T-helper 9 cell (primary cell): ENCODE measurements around the gene SERPINB1.
"Not testable (repeated sequence)": the region's sequence is repeated elsewhere in the genome, so short reads cannot be mapped to it uniquely, and the experiment has no call there.

Source experiments
- DNase-seq: peaks from one replicate; pipeline ENCODE4 v3.0.0-alpha.2; 2020

The SERPINB1 gene

DNA sequence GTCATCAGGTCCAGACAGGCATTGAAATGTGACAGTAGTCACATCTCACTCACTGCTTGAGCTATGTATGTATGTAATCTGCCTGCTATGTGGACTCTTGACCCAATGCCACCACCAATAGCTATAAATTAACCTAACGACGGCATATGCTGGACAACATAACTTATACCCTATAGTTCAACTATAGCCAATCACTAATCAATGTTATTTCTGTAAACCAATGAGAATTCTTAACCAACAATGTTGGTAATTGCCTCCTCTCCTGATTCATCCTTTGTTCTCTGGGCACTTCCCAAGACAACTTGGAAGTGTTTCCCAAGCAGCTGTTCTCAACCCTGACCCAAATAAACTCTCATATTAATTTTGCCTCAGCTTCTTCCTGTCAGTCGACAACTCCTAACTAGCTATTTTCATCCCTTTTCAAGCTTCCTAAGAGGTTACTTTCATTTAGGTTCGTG is 24.1 kb upstream of the SERPINB1 start:
- DNase-seq = no peak

GRCh38 chr6:2865270-2865669 is 23.6 kb upstream of the SERPINB1 start:
- DNase-seq = no peak

DNA sequence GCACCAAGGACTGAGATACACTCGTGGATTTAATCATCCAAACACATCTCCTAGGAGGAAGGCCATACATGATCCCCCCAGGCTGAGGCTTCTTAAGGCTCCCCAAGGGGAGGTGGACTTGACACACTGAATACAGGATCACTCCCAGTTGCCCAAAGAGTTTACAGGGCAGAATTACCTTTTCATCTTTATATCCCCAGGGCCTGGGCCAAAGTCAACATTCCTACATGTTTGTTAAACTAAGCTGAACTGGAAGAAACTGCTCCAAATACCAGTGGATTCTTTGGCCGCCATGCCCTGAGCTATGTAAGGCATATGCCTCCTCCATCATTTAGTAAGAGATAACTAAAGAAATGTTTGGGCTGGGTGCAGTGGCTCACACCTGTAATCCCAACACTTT is 22.2 kb upstream of the SERPINB1 start:
- DNase-seq = no peak

DNA sequence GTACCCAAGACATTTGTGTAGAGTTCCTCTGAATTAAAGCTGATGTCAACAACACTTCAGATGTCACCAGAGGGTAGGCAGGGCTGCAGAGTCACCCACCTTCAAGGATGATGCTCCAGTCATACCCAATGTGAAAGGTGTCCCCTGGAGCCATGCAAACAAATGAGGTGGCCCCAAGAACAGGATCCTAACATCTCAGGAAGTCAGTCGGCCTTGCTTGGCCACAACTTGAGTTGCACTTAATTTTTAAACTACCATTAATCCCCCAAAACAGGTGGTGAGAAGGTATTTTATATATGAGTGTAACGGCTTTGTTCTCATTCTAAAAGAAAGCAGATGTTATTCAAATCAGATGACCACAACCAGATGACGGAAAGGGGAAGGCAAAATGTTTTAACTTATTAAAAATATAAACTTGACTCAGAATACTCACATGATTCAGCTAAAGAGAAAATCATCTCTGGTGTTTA is 21.1 kb upstream of the SERPINB1 start:
- no peak for DNase-seq

DNA sequence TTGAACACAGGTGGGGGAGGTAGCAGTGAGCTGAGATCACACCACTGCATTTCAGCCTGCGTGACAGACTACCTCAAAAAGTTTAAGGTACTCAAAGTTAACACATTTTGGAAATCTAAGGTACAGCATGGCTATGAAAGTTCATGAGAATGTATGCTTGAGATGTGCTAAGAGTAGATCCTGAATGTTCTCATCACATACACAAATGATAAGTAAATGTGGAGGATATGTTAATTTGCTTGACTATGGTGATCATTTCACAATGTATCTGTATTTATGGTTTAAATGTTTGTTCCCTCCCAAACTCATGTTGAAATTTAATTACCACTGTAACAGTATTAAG is 20.1 kb upstream of the SERPINB1 start:
- no peak for DNase-seq

DNA sequence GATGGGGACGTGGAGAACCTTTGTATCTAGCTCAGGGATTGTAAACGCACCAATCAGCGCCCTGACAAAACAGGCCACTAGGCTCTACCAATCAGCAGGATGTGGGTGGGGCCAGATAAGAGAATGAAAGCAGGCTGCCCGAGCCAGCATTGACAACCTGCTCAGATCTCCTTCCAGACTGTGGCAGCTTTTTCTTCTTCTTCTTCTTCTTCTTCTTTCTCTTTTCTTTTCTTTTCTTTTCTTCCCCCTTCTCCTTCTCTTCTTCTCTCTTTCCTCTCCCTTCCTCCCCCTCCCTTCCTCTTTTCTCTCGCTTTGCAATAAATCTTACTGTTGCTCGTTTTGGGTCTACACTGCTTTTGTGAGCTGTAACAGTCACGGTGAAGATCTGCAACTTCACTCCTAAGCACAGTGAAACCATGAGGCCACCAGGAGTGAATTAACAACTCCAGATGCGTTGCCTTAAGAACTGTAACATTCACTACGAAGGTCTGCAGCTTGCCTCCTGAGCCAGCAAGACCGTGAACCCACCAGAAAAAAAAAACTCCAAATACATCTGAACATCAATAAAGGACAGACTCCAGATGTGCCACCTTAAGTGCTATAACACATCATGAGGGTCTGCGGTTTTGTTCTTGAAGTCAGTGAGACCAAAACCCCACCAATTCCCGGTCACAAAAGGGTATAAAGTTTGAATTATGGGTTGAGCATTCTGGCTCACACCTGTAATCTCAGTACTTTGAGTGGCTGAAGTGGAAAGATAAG is 19.6 kb upstream of the SERPINB1 start:
- DNase-seq = no peak

- not testable (repeated sequence) for DNase-seq
Observed at GRCh38 chr6:2860706-2861059, 19.0 kb upstream of the SERPINB1 start.

DNA sequence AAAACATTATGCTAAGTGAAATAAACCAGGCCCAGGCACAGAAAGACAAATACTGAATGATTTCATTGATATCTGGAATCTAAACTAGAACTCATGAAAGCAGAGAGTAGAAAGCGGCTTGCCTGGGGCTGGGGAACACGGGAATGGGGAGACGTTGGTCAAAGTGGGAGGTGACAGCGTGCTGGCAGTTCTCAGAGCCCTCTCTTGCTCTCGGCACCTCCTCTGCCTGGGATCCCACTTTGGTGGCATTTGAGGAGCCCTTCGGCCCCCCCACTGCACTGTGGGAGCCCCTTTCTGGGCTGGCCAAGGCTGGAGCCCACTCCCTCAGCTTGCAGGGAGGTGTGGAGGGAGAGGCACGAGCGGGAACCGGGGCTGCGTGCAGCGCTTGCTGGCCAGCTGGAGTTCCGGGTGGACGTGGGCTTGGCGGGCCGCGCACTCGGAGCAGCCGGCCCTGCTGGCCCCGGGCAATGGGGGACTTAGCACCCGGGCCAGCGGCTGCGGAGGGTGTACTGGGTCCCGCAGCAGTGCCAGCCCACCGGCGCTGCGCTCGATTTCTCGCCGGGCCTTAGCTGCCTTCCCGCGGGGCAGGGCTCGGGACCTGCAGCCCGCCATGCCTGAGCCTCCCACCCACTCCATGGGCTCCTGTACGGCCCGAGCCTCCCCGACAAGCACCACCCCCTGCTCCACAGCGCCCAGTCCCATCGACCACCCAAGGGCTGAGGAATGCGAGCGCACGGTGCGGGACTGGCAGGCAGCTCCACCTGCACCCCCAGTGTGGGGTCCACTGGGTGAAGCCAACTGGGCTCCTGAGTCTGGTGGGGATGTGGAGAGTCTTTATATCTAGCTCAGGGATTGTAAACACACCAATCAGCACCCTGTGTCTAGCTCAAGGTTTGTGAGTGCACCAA is 18.4 kb upstream of the SERPINB1 start:
- not testable (repeated sequence) for DNase-seq

DNA sequence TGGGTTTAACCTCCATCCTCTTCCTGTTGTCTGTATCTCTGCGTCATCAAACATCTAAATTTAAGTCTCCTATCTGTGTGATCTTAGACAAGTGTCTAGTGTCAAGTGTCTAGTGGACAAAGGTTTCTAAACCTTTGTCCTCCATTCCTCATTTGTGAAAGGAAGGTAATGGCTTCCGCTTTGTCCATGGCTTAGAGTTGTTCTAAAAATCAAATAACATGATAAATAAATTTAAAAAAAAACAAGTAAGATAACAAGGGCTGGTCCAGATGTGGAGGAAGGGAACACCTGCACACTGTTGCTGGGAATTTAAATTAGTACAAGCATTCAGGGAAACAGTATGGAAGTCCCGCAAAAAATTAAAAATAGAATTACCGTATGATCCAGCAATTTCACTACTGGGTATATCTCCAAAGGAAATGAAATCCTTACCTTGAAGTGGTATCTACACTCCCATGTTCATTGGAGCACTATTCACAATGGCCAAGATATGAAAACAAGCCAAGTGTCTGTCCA is 17.6 kb upstream of the SERPINB1 start:
- DNase-seq = no peak

DNA sequence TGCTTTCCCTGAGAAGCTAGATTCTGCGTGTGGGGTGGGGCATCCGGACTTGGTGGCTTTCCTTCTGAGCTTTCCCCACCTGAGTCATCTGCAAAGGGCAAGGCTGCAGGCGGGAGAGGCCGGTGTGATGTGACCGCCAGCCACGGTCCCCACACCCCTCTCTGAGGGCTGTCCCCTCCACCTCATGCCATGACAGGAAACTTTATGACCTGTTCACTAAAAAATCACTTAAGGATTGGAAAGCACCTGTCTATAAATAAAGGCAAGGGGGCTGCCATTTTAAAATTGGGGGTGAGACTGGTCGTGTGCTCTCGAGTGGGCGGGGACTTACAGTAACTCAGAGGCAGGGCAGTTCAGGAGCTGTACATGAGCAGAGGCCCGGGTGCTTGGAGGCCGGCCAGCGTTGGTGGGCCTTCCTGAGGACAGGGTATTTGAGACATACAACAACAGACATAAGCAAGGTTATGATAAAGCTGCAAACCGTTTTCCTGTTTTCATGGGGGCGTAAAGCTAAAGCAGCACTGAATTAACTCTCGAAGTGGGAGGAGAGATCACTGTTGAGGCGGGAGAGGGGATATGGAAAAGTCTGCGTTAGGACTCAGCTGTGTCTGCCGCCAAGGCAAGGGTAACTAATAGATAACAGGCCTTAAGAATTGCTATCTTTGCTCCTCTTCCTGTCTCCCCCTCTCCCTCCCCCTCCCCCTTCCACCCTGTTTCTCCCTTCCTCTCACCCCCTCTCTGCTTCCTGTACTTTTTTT is 16.1 kb upstream of the SERPINB1 start:
- peak; percentile 62 for DNase-seq

- no peak for DNase-seq
Observed at GRCh38 chr6:2857185-2857579, 15.5 kb upstream of the SERPINB1 start.

- DNase-seq = no peak
Observed at GRCh38 chr6:2855061-2855519, 13.4 kb upstream of the SERPINB1 start.

GRCh38 chr6:2854396-2854982 is 12.8 kb upstream of the SERPINB1 start:
- no peak for DNase-seq

DNA sequence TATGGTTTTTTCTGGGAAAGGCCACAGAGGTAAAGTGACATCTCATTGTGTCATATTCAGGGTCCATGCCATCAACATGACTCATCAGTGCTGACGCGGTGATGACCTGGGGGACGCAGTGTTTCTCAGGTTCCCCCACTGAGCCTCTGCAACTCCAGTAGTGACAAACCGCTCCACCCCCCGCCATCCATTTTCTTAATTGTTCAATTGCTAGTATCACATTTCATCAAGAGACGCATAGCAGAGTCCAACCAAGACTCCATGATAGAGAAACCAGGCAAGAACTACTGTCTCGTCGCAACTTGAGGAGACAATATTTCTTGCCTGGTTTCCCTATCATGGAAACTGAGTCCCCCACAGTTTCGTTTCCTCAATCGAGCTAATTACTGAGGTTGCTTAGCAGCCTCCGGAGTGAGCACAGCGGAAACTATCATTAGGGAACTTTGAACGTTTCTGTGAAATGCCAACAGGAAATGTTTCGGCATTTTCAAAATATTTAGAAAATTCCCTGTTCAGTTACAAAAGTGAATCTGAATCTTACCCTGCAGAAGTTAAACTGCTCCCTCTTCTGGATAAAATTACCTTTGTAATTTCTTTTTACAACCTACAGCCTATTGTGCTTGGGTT is 12.2 kb upstream of the SERPINB1 start:
- DNase-seq = peak; percentile 59

- not testable (repeated sequence) for DNase-seq
Observed at GRCh38 chr6:2853378-2853768, 11.7 kb upstream of the SERPINB1 start.

DNA sequence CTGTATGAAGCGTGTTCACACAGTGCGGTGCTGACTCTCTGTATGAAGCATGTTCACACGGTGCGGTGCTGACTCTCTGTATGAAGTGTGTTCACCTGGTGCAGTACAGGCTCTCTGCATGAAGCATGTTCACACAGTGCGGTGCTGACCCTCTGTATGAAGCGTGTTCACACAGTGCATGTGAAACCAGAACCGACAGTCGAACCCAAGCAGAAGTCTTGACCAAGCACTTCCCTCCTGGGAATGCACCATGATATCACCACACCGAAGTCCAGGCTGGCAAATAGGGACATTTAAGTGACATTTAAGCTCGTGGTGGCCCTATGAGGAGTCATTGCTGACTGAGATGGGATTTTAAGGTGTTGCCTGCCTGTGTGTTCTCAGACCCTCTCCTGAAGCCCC is 11.3 kb upstream of the SERPINB1 start:
- DNase-seq = no peak

DNA sequence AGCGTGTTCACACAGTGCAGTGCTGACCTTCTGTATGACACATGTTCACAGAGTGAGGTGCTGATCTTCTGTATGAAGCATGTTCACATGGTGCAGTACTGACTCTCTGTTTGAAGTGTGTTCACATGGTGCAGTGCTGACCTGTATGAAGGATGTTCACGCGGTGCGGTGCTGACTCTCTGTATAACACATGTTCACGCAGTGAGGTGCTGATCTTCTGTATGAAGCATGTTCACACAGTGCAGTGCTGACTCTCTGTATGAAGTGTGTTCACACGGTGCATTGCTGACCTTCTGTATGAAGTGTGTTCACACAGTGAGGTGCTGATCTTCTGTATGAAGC is 10.8 kb upstream of the SERPINB1 start:
- no peak for DNase-seq

DNA sequence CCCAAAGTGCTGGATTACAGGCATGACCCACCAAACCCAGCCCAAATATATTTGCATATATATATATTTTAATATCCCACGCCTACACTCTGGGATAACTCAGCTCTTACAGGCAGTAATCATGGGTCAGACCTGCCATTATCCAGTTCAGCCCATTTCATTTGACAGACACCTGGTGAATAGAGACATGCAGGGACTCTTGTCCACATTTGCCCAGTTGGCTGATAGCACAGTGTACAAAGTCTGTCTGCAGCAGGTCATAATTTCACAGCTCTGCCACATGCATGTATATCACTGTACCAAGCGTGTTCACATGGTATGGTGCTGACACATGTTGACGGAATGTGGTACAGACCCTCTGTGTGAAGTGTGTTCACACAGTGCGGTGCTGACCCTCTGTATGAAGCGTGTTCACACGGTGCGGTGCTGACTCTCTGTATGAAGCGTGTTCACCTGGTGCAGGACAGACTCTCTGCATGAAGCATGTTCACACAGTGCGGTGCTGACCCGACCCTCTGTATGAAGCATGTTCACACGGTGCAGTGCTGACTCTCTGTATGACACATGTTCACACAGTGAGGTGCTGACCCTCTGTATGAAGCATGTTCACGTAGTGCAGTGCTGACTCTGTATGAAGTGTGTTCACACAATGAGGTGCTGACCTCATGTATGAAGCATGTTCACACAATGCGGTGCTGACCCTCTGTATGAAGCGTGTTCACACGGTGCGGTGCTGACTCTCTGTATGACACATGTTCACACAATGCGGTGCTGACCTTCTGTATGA is 10.3 kb upstream of the SERPINB1 start:
- DNase-seq = no peak

- DNase-seq = no peak
Observed at GRCh38 chr6:2850538-2851113, 9.0 kb upstream of the SERPINB1 start.

GRCh38 chr6:2848851-2849250 is 7.2 kb upstream of the SERPINB1 start:
- peak; percentile 41 for DNase-seq

GRCh38 chr6:2845880-2846208 is 4.2 kb upstream of the SERPINB1 start:
- no peak for DNase-seq
